OCI-LY3 (cell line): ENCODE data around the gene STKLD1.
"Not testable (repeated sequence)": the region's sequence is repeated elsewhere in the genome, so short reads cannot be mapped to it uniquely, and the experiment has no call there.

ENCODE experiments used
- CTCF ChIP-seq: fragments of 200-600, 300-600 bp; sonication (generic); IDR thresholded peaks from 2 replicates; pipeline ENCODE4 v1.5.1; 2014; ENCODE audit warnings: antibody characterized with exemption, low read length, low read depth
- EZH2phosphoT487 ChIP-seq: fragments of 200-600 bp; shearing (Covaris generic); IDR thresholded peaks from 2 replicates; pipeline ENCODE4 v1.6.1; 2018; ENCODE audit warnings: antibody characterized with exemption, mixed run types, low read depth

- not testable (repeated sequence) for TF ChIP-seq CTCF, EZH2phosphoT487
These were observed 1.1 kb downstream of the STKLD1 start for GRCh38 chr9:133377280-133377679.
